GM12878 (cell line): ENCODE measurements around the gene HEBP2. TPM values are rescaled to one million over a fixed set of nuclear protein-coding genes. Genes with fewer than 3 reads are reported as not detected.

Source experiments
- ATAC-seq: fragments of 200-7000 bp; cut with Tn5 transposase; 3 replicates; pipeline ENCODE4 v1.9.1; 2020; ENCODE audit warnings: mild to moderate bottlenecking, moderate library complexity
- BruUV-seq: library from RNA; stranded (reverse); fragments of 400-500 nt; replicated peaks from 2 replicates; lab custom pipeline; 2021; lab: Mats Ljungman, UMichigan
- CTCF ChIA-PET: fragments of 300-600 bp; sonication (Branson Sonifier 250); formaldehyde crosslinking; extraction: SDS; loops from one replicate; lab custom pipeline; 2021; ENCODE audit warnings: inconsistent platforms; lab: Yijun Ruan, JAX
- POLR2A ChIA-PET: fragments of 350-600 bp; formaldehyde crosslinking; extraction: SDS; loops from one replicate; lab custom pipeline; 2021; ENCODE audit warnings: inconsistent platforms; lab: Charles Lee
- RAD21 ChIA-PET: fragments of 300-600 bp; sonication (Branson Sonifier 250); formaldehyde crosslinking; loops from one replicate; lab custom pipeline; 2023; ENCODE audit warnings: antibody characterized with exemption; ENCODE audit not compliant: unreplicated experiment; lab: Charles Lee
- SMC1A ChIA-PET: fragments of 300-600 bp; sonication (Branson Sonifier 250); formaldehyde crosslinking; loops from one replicate; lab custom pipeline; 2023; ENCODE audit not compliant: unreplicated experiment, uncharacterized antibody; lab: Charles Lee
- DNase-seq: peaks from one replicate; pipeline ENCODE4 v3.0.0-alpha.2; 2011; ENCODE audit warnings: low read depth, low spot score
- FAIRE-seq: peaks from 3 replicates; lab custom pipeline; 2011; peaks lifted over from hg19 to GRCh38; lab: Jason Lieb, UNC
- H2AFZ ChIP-seq: 2 replicates; pipeline ENCODE4 v1.6.0; 2011; ENCODE audit warnings: low read depth, low read length, control low read depth; ENCODE audit not compliant: control insufficient read depth
- H3K27ac ChIP-seq: 2 replicates; pipeline ENCODE4 v1.5.1; 2011; ENCODE audit warnings: control low read depth; ENCODE audit not compliant: control insufficient read depth, insufficient read depth
- H3K27me3 ChIP-seq, 2 experiments: replicated peaks in 1 of 2; 2 replicates each; pipeline versions ENCODE4 v1.6.0 to v1.6.1; 2011; ENCODE audit warnings: low read length in 1 of 2; ENCODE audit not compliant: control insufficient read depth in 2 of 2, insufficient read depth in 2 of 2
- H3K36me3 ChIP-seq, 2 experiments: 2 replicates each; pipeline ENCODE4 v1.5.1; 2011; ENCODE audit warnings: low read length in 1 of 2; ENCODE audit not compliant: control insufficient read depth in 2 of 2, insufficient read depth in 2 of 2
- H3K4me1 ChIP-seq: 2 replicates; pipeline ENCODE4 v1.6.1; 2011; ENCODE audit warnings: mild to moderate bottlenecking, low read length, moderate library complexity, mixed read lengths; ENCODE audit not compliant: control insufficient read depth, insufficient read depth
- H3K4me2 ChIP-seq: 2 replicates; pipeline ENCODE4 v1.6.0; 2011; ENCODE audit warnings: control low read depth; ENCODE audit not compliant: control insufficient read depth, insufficient read depth
- H3K4me3 ChIP-seq: fragments of 200-600 bp; sonication (generic); 2 replicates; pipeline ENCODE4 v1.5.1; 2016
- H3K79me2 ChIP-seq: 2 replicates; pipeline ENCODE4 v1.6.0; 2011; ENCODE audit warnings: low read length; ENCODE audit not compliant: control insufficient read depth, insufficient read depth
- H3K9ac ChIP-seq: 2 replicates; pipeline ENCODE4 v1.8.0; 2011; ENCODE audit warnings: low read length, control low read depth, mixed read lengths; ENCODE audit not compliant: control insufficient read depth, insufficient read depth
- H3K9me3 ChIP-seq: replicated peaks from 3 replicates; pipeline ENCODE4 v1.5.1; 2011; ENCODE audit warnings: mild to moderate bottlenecking, low read length; ENCODE audit not compliant: control insufficient read depth, insufficient read depth
- H4K20me1 ChIP-seq: 2 replicates; pipeline ENCODE4 v1.6.0; 2011; ENCODE audit not compliant: control insufficient read depth, insufficient read depth
- CREM ChIP-seq: IDR thresholded peaks from 2 replicates; pipeline ENCODE4 v1.6.1; 2014; ENCODE audit warnings: antibody characterized with exemption, low read depth
- ETV6 ChIP-seq, 2 experiments: fragments of 450-650 bp in 1 of 2; IDR thresholded peaks in 1 of 2; conservative IDR thresholded peaks in 1 of 2; 2 replicates each; pipeline ENCODE4 v1.6.1; 2014; ENCODE audit warnings: antibody characterized with exemption in 1 of 2, borderline replicate concordance in 1 of 2, low read depth in 1 of 2, mild to moderate bottlenecking in 1 of 2, moderate library complexity in 1 of 2
- EZH2 ChIP-seq: IDR thresholded peaks from 2 replicates; pipeline ENCODE4 v1.6.1; 2012; ENCODE audit warnings: low read depth, mild to moderate bottlenecking, control low read depth, inconsistent platforms, low read length, borderline replicate concordance; ENCODE audit not compliant: control insufficient read depth
- IKZF2 ChIP-seq, 2 experiments: fragments of 450-650 bp; IDR thresholded peaks; 2 replicates each; pipeline ENCODE4 v1.6.1; 2017; ENCODE audit warnings: mild to moderate bottlenecking in 2 of 2, moderate library complexity in 2 of 2
- LARP7 ChIP-seq: fragments of 450-650 bp; IDR thresholded peaks from 2 replicates; pipeline ENCODE4 v1.6.1; 2017; ENCODE audit warnings: mild to moderate bottlenecking
- NFYB ChIP-seq: IDR thresholded peaks from 2 replicates; pipeline ENCODE4 v1.6.1; 2011; ENCODE audit warnings: low read depth, mild to moderate bottlenecking, low read length, improper control_type of control experiment, moderate library complexity; ENCODE audit not compliant: insufficient read depth
- NR2F1 ChIP-seq: fragments of 450-650 bp; conservative IDR thresholded peaks from 2 replicates; pipeline ENCODE4 v1.6.1; 2017; ENCODE audit warnings: mild to moderate bottlenecking
- PAX8 ChIP-seq: fragments of 450-650 bp; IDR thresholded peaks from 2 replicates; pipeline ENCODE4 v1.6.1; 2017; ENCODE audit warnings: mild to moderate bottlenecking, moderate library complexity
- POLR2AphosphoS5 ChIP-seq: IDR thresholded peaks from 2 replicates; pipeline ENCODE4 v1.6.1; 2011; ENCODE audit warnings: mild to moderate bottlenecking, low read length, inconsistent platforms
- POU2F2 ChIP-seq: IDR thresholded peaks from 3 replicates; pipeline ENCODE4 v1.6.1; 2011; ENCODE audit warnings: low read depth, mild to moderate bottlenecking, low read length, borderline replicate concordance
- RB1 ChIP-seq: fragments of 450-650 bp; formaldehyde crosslinking; IDR thresholded peaks from 2 replicates; pipeline ENCODE4 v1.6.1; 2017; ENCODE audit warnings: mild to moderate bottlenecking, borderline replicate concordance
- TCF7 ChIP-seq: IDR thresholded peaks from 2 replicates; pipeline ENCODE4 v1.6.1; 2014; ENCODE audit warnings: antibody characterized with exemption, borderline replicate concordance
- ZSCAN29 ChIP-seq: fragments of 450-650 bp; IDR thresholded peaks from 2 replicates; pipeline ENCODE4 v1.6.1; 2017; ENCODE audit warnings: mild to moderate bottlenecking, moderate library complexity
- in situ Hi-C: fragments of 300-500 bp; cut with MboI; formaldehyde crosslinking; loops from 9 replicates; pipeline ENCODE4 v1.14.3; 2018; ENCODE audit warnings: mixed read lengths
- intact Hi-C: fragments of 100-400 bp; cut with micrococcal nuclease; formaldehyde crosslinking; loops from one replicate; pipeline ENCODE4 v1.14.2; 2022; ENCODE audit not compliant: unreplicated experiment
- polyA plus RNA-seq, 11 experiments: library from polyadenylated mRNA; depleted of rRNA in 4 of 11; unstranded in 6 of 11; stranded (reverse) in 5 of 11; fragments of >200 nt; fragmentation: Nextera tagmentation in 4 of 11; fragmentation: Illumina TruSeq in 1 of 11; extraction: Ambion mirVana in 4 of 11; extraction: Trizol in 1 of 11; gene quantifications; 1 replicate in 1 of 11; 2 replicates in 10 of 11; pipeline versions ENCODE4 v1.2.1 to v1.2.3, GENCODE V29; 2011 to 2016; ENCODE audit warnings: inconsistent platforms in 2 of 11, missing spikeins in 2 of 11, low read depth in 1 of 11
- total RNA-seq, 4 experiments: library from RNA; depleted of rRNA in 3 of 4; stranded (reverse); fragments of >200 nt in 3 of 4; fragmentation: Illumina TruSeq in 1 of 4; extraction: Trizol in 1 of 4; gene quantifications; 2 replicates each; pipeline versions ENCODE4 v1.2.1 to v1.2.3, GENCODE V29; 2013 to 2021
- TF ChIP-seq, protein P1 (sequence below): fragments of 450-650 bp; formaldehyde crosslinking; IDR thresholded peaks from 2 replicates; pipeline ENCODE4 v1.4.0; 2022; ENCODE audit warnings: mild to moderate bottlenecking, moderate library complexity
- TF ChIP-seq, protein P2 (sequence below), 3 experiments: IDR thresholded peaks in 2 of 3; conservative IDR thresholded peaks in 1 of 3; 2 replicates each; pipeline ENCODE4 v1.5.1; 2011; ENCODE audit warnings: low read depth in 3 of 3, low read length in 3 of 3, mild to moderate bottlenecking in 3 of 3, control low read depth in 2 of 3, moderate library complexity in 2 of 3, inconsistent platforms in 1 of 3, mixed read lengths in 1 of 3; ENCODE audit not compliant: control insufficient read depth in 2 of 3, insufficient read depth in 1 of 3; ENCODE audit errors: extremely low read depth in 1 of 3

HEBP2 gene
- total and polyA plus RNA-seq, 10 of the 15 experiments (the other 5 are each of a cell fraction or from before 2014, with no cell fraction given), result 3.8 to 41.8 (median 16.9) TPM

DNA sequence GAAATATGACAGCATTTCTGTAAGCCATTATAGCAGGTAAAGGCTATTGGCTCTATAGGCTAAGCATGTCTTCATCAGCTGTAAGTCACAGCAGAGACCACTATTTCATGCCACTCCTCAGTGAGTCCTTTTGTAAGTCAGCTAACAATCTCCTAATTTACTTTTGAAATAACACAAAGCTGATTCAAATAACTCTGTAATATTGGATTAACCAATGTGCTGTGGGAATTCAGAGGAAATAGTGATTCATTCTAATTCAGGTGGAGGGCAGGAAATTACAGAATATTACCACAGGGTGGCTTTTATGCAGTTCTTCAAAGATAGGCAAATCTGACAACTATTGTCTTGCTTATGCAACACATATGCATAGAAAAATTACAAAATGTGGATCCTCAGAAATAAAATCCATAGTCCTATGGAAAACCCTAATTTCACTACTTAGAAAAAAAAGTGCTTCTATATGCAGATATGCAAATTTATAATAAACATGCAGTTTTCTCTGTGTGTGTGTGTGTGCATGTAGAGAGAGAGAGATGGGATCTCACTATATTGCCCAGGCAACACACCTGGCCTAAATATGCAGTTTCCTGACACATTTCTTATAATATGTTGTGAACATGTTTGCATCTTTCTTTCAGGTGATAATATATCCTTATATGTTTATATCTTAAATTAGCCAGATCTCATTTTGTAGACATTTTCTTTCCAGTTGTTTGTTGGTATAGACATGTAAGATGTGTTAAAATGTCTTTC lies 31.1 kb upstream of the HEBP2 start:
- RAD21 ChIA-PET, result interaction anchor here (0.7 kb wide), 1 partner anchor 392 kb away, joined by 3 read pairs; no protein-coding TSS in a partner anchor
- FAIRE-seq, result no peak

More for the DNA sequence above, 31.1 kb upstream of the HEBP2 start:
- Histone ChIP-seq H4K20me1 (no peaks in the 10 kb centered on the region), H2AFZ (no peak overlapping the region)
- BruUV-seq, result no TSS peak
- ChIA-PET SMC1A (no interaction called here), POLR2A (no interaction called here)
- ATAC-seq, result no peak
- no peak for TF ChIP-seq IKZF2 (IDR thresholded peaks at IDR 0.05)
- TF ChIP-seq EZH2, result no peak
- TF ChIP-seq, protein P1, sequence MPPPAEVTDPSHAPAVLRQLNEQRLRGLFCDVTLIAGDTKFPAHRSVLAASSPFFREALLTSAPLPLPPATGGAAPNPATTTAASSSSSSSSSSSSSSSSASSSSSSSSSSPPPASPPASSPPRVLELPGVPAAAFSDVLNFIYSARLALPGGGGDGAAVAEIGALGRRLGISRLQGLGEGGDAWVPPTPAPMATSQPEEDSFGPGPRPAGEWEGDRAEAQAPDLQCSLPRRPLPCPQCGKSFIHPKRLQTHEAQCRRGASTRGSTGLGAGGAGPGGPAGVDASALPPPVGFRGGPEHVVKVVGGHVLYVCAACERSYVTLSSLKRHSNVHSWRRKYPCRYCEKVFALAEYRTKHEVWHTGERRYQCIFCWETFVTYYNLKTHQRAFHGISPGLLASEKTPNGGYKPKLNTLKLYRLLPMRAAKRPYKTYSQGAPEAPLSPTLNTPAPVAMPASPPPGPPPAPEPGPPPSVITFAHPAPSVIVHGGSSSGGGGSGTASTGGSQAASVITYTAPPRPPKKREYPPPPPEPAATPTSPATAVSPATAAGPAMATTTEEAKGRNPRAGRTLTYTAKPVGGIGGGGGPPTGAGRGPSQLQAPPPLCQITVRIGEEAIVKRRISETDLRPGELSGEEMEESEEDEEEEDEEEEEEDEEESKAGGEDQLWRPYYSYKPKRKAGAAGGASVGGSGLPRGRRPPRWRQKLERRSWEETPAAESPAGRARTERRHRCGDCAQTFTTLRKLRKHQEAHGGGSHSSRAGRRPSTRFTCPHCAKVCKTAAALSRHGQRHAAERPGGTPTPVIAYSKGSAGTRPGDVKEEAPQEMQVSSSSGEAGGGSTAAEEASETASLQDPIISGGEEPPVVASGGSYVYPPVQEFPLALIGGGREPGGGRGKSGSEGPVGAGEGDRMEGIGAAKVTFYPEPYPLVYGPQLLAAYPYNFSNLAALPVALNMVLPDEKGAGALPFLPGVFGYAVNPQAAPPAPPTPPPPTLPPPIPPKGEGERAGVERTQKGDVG (CRISPR knock-in tag), result no peak
- no peak for TF ChIP-seq NR2F1
- no peak for TF ChIP-seq ZSCAN29
- no peak for TF ChIP-seq POLR2AphosphoS5
- no peak for TF ChIP-seq TCF7
- no peak for TF ChIP-seq PAX8
- no peak for TF ChIP-seq RB1
- no peak for TF ChIP-seq POU2F2
- no peak for TF ChIP-seq ETV6 (conservative IDR thresholded peaks at IDR 0.05 in 1 of 2, IDR thresholded peaks at IDR 0.05 in 1 of 2; ENCODE audit: borderline replicate concordance in 1 of 2, low read depth in 1 of 2)
- TF ChIP-seq LARP7, result no peak
- TF ChIP-seq, protein P2, sequence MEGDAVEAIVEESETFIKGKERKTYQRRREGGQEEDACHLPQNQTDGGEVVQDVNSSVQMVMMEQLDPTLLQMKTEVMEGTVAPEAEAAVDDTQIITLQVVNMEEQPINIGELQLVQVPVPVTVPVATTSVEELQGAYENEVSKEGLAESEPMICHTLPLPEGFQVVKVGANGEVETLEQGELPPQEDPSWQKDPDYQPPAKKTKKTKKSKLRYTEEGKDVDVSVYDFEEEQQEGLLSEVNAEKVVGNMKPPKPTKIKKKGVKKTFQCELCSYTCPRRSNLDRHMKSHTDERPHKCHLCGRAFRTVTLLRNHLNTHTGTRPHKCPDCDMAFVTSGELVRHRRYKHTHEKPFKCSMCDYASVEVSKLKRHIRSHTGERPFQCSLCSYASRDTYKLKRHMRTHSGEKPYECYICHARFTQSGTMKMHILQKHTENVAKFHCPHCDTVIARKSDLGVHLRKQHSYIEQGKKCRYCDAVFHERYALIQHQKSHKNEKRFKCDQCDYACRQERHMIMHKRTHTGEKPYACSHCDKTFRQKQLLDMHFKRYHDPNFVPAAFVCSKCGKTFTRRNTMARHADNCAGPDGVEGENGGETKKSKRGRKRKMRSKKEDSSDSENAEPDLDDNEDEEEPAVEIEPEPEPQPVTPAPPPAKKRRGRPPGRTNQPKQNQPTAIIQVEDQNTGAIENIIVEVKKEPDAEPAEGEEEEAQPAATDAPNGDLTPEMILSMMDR (IDR thresholded peaks at IDR 0.05 in 2 of 3, conservative IDR thresholded peaks at IDR 0.05 in 1 of 3; ENCODE audit: control insufficient read depth in 2 of 3, extremely low read depth in 1 of 3, insufficient read depth in 1 of 3, low read depth in 3 of 3, low read length in 3 of 3), result no peak; a peak in 1 of 6 replicates
- TF ChIP-seq NFYB, result no peak
- no peak for TF ChIP-seq CREM
- TF ChIP-seq, all 136 proteins: peak for 0
- in situ Hi-C loops (no loop called here), intact Hi-C loops (no loop called here)
- Histone ChIP-seq H3K27me3 (no peaks in the 10 kb centered on the region; a peak in 2 of 4 replicates), H3K4me2 (no peak overlapping the region), H3K79me2 (no peaks in the 10 kb centered on the region), H3K9me3 (no peaks in the 10 kb centered on the region), H3K27ac (no peak overlapping the region), H3K4me1 (no peaks in the 10 kb centered on the region), H3K36me3 (no peaks in the 10 kb centered on the region), H3K9ac (no peak overlapping the region), H3K4me3 (no peak overlapping the region)
- CTCF ChIA-PET, result interaction anchor here (1.0 to 1.4 kb wide), 4 partner anchors 27 to 133 kb away, joined by 3 to 4 read pairs (median 4); no protein-coding TSS in a partner anchor
- no peak for DNase-seq
